Uterus (tissue), 2 donors: ENCODE measurements around the gene TM9SF1.

Experiments
- POLR2A ChIP-seq, 2 donors: fragments of 450-650 bp; IDR thresholded peaks; one replicate each; pipeline ENCODE4 v1.6.1; 2016; ENCODE audit warnings: antibody characterized with exemption in 2 of 2, mild to moderate bottlenecking in 1 of 2, moderate library complexity in 1 of 2
- TF ChIP-seq, protein P1 (sequence below), 4 experiments: fragments of 200-600 bp in 2 of 4; fragments of 450-650 bp in 2 of 4; sonication (generic) in 2 of 4; IDR thresholded peaks; one replicate each; pipeline ENCODE4 v1.5.1; 2016 to 2019; ENCODE audit warnings: antibody characterized with exemption in 4 of 4, mild to moderate bottlenecking in 2 of 4, moderate library complexity in 1 of 4

DNA sequence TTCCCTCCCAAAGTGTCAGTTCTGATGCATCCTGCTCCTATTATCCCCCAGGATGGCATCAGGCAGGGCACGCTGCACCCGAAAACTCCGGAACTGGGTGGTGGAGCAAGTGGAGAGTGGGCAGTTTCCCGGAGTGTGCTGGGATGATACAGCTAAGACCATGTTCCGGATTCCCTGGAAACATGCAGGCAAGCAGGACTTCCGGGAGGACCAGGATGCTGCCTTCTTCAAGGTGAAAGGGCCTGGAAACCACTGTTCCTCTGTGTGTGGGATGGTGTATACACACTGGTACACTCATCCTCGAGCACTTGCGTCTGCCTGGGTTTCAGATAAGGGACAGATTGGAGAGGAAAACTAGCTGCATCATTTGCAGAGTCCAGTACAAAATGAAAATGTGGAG, 33.1 kb downstream of the TM9SF1 start:
- TF ChIP-seq, protein P1, sequence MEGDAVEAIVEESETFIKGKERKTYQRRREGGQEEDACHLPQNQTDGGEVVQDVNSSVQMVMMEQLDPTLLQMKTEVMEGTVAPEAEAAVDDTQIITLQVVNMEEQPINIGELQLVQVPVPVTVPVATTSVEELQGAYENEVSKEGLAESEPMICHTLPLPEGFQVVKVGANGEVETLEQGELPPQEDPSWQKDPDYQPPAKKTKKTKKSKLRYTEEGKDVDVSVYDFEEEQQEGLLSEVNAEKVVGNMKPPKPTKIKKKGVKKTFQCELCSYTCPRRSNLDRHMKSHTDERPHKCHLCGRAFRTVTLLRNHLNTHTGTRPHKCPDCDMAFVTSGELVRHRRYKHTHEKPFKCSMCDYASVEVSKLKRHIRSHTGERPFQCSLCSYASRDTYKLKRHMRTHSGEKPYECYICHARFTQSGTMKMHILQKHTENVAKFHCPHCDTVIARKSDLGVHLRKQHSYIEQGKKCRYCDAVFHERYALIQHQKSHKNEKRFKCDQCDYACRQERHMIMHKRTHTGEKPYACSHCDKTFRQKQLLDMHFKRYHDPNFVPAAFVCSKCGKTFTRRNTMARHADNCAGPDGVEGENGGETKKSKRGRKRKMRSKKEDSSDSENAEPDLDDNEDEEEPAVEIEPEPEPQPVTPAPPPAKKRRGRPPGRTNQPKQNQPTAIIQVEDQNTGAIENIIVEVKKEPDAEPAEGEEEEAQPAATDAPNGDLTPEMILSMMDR (IDR thresholded peaks at IDR 0.05) = no peak
- no peak for TF ChIP-seq POLR2A (IDR thresholded peaks at IDR 0.05)
